Astrocyte of the spinal cord (primary cell): Measurements from ENCODE around the gene BEX3.
A peak's percentile ranks its signal among the peaks of the same experiment; 100 is the strongest.

Experiments used
- DNase-seq: peaks from one replicate; pipeline ENCODE4 v3.0.0; 2011; ENCODE audit warnings: low read depth, low spot score
- H3K4me3 ChIP-seq: 2 replicates; pipeline ENCODE4 v1.5.1; 2011; ENCODE audit warnings: low read depth, mild to moderate bottlenecking, low read length, moderate library complexity
- in situ Hi-C: cut with HindIII; loops from 2 replicates; pipeline ENCODE4 v1.10.0; 2017; ENCODE audit warnings: low sequenced_read_pairs
- TF ChIP-seq, protein P1 (sequence below): IDR thresholded peaks from 2 replicates; pipeline ENCODE4 v1.5.1; 2012; ENCODE audit warnings: low read depth, mild to moderate bottlenecking, low read length, inconsistent platforms

BEX3 gene

DNA sequence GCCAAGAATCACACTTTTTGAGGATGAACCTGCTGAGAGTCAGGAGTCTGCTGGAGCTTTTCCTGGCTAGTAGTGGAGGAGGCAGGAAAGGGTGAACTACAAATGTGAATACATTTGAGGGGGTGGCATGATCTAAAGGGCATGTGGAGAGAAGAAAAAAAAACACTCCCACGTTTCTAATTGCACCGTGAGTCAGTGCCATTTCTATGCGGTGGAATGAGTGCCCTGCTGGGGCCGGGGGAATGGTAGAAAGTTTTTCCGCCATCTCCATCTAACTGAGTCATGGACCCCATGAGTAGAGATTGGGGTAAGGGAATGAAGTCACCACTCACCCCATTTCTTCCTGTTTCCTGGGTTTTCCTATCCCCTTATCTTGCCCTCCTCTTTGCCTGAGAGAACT is 19.8 kb downstream of the BEX3 start:
- DNase-seq, result peak; percentile 73
- in situ Hi-C loops, result no loop called here
- TF ChIP-seq, protein P1, sequence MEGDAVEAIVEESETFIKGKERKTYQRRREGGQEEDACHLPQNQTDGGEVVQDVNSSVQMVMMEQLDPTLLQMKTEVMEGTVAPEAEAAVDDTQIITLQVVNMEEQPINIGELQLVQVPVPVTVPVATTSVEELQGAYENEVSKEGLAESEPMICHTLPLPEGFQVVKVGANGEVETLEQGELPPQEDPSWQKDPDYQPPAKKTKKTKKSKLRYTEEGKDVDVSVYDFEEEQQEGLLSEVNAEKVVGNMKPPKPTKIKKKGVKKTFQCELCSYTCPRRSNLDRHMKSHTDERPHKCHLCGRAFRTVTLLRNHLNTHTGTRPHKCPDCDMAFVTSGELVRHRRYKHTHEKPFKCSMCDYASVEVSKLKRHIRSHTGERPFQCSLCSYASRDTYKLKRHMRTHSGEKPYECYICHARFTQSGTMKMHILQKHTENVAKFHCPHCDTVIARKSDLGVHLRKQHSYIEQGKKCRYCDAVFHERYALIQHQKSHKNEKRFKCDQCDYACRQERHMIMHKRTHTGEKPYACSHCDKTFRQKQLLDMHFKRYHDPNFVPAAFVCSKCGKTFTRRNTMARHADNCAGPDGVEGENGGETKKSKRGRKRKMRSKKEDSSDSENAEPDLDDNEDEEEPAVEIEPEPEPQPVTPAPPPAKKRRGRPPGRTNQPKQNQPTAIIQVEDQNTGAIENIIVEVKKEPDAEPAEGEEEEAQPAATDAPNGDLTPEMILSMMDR, result no peak
- H3K4me3 ChIP-seq, result no peak overlapping the region

DNA sequence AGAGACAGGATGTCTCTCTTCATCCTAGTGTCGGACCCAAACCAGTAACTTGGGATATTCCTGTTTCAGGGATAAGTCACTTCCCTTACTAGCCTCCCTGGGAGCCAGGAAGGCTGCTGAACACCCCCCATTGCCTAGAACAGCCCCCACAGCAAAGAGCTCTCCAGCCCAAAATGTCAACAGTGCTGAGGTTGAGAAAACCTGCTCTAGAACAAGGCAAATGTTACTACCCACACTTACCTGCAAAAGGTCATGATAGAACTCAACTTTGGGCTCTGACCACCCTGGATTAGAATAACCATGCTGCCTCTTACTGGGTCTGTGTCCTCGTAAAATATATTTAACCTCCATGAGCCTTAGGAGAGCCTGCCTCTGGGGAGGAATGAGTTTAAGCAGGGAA is 20.3 kb downstream of the BEX3 start:
- no peak for DNase-seq
- in situ Hi-C loops, result no loop called here
- no peak overlapping the region for H3K4me3 ChIP-seq
- TF ChIP-seq, protein P1, result no peak

DNA sequence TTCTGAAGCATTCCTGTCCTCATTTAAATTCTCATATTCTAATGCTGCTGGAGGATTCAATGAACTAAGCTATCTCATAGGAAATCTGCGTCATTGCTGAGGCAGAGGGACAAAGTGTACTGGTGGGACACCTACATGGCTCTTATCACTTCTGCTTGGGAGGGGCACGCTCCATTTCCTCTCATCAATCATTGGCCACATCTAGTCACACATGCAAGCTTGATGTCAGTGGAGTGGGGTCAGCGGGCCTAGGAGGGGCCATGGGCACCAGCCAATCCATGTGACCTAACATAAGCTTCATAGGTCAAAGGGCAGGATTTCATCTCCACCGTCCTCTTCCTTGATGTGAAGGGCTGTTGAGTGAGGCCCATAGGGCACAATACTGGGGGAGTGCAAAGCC is 21.4 kb downstream of the BEX3 start:
- in situ Hi-C loops, result no loop called here
- DNase-seq, result no peak
- H3K4me3 ChIP-seq, result no peak overlapping the region
- TF ChIP-seq, protein P1, result no peak

DNA sequence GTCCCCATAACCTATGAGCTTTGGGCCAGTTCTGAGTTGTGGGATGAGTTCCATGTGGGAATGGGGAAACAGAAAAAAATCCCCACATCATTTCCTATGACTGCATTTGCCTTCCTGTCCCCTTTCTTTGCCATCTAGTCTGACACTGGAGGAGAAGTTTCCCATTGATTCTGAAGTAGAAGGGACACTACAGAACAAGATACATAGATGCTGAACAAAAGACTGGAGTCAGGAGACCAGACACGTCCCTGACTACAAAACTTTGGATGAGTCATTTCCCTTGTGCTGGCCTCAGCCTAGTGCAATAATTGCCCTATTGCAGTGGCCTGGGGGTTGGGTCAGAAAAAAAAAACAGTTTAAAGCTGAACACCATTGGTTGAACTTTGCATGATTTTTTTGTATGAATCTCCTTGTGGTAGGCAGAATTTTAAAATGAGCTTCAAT is 22.1 kb downstream of the BEX3 start:
- TF ChIP-seq, protein P1, result no peak
- H3K4me3 ChIP-seq, result no peak overlapping the region
- peak; percentile 79 for DNase-seq
- in situ Hi-C loops, result no loop called here

DNA sequence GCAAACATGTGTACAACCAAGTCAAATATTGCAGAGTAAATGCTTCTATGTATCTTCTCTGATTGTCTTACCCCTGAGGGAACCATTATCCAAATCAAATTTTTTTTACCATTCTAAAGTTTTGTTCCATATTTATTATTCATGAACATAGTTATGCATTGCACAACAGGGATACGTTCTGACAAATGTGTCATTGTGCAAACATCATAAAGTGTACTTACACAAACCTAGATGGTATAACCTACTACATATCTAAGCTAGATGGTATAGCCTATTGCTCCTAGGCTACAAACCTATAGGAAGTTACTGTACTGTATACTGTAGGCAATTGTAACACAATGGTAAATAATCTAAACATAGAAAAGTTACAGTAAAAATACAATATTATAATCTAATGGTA is 23.4 kb downstream of the BEX3 start:
- TF ChIP-seq, protein P1, result no peak
- DNase-seq, result no peak
- in situ Hi-C loops, result no loop called here
- H3K4me3 ChIP-seq, result no peak overlapping the region

DNA sequence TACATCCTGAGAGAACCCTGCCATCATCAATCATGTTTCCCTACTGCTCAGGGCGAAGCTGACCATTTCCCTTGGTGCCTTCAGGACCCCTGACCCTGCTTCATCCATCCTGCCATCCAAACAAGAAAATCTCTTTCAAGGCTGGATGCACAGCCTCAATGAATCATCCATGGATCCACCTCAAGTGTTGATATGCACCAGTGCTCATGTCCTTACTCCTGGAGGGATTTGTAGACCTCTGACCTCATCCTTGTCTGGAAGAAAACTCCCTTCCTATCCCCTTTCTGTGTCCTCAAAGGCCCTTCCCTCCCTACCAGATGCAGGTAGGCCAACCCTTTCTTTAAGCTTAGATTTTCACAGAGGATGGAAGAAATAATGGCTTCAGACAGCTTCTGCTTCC is 24.6 kb downstream of the BEX3 start:
- H3K4me3 ChIP-seq, result no peak overlapping the region
- in situ Hi-C loops, result no loop called here
- no peak for DNase-seq
- TF ChIP-seq, protein P1, result no peak
